Measurements from ENCODE around the gene CFAP97D1.

DNA sequence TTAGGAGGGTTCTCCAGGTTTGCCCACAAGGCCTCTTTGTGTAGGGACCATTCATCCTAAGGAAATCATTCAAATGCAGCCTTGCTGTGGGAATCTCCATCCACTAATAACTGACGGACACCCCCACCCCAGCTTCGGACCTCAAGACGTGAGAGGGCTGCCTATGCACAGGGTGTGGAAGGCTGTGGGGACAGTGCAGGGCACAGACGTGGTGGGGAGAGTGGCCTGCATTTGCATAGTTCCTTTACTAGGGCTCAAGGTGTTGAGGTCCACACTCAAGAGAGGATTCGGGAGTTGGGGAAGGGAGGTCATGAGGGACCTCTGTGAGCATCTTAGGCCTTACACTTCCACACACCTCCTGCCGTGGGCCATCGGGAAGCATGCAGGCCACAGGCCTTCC, 11.3 kb upstream of the CFAP97D1 start:
- TF ChIP-seq, protein P1, sequence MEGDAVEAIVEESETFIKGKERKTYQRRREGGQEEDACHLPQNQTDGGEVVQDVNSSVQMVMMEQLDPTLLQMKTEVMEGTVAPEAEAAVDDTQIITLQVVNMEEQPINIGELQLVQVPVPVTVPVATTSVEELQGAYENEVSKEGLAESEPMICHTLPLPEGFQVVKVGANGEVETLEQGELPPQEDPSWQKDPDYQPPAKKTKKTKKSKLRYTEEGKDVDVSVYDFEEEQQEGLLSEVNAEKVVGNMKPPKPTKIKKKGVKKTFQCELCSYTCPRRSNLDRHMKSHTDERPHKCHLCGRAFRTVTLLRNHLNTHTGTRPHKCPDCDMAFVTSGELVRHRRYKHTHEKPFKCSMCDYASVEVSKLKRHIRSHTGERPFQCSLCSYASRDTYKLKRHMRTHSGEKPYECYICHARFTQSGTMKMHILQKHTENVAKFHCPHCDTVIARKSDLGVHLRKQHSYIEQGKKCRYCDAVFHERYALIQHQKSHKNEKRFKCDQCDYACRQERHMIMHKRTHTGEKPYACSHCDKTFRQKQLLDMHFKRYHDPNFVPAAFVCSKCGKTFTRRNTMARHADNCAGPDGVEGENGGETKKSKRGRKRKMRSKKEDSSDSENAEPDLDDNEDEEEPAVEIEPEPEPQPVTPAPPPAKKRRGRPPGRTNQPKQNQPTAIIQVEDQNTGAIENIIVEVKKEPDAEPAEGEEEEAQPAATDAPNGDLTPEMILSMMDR (IDR thresholded peaks at IDR 0.05) = no peak
- TF ChIP-seq POLR2A (IDR thresholded peaks at IDR 0.05) = no peak
